Ectodermal cell (in vitro differentiated cells): ENCODE data around the gene TENM3.

Source experiments
- H3K27ac ChIP-seq: 2 replicates; pipeline ENCODE4 v1.7.0; 2013; ENCODE audit warnings: mild to moderate bottlenecking, low read depth, low read length; ENCODE audit not compliant: insufficient read depth, poor library complexity, severe bottlenecking
- H3K27me3 ChIP-seq: 2 replicates; pipeline ENCODE4 v1.7.0; 2013; ENCODE audit warnings: mild to moderate bottlenecking, low read length; ENCODE audit not compliant: insufficient read depth, control insufficient read depth, poor library complexity, severe bottlenecking
- H3K36me3 ChIP-seq: one replicate; pipeline ENCODE4 v1.7.0; 2013; ENCODE audit warnings: low read length; ENCODE audit not compliant: control insufficient read depth, insufficient read depth
- H3K4me1 ChIP-seq: one replicate; pipeline ENCODE4 v1.7.0; 2013; ENCODE audit warnings: low read length; ENCODE audit not compliant: control insufficient read depth, insufficient read depth
- H3K4me3 ChIP-seq: 2 replicates; pipeline ENCODE4 v1.7.0; 2013; ENCODE audit warnings: low read depth, low read length, control low read depth; ENCODE audit not compliant: insufficient read depth
- H3K9me3 ChIP-seq: 2 replicates; pipeline ENCODE4 v1.7.0; 2013; ENCODE audit warnings: mild to moderate bottlenecking, low read length, moderate library complexity; ENCODE audit not compliant: control insufficient read depth
- WGBS, 2 experiments: methylation state at CpG; one replicate each; pipeline ENCODE4 v1.1.7; 2013; ENCODE audit warnings: missing lambda C conversion rate in 2 of 2; 5-methylcytosine and 5-hydroxymethylcytosine counted together

TENM3 gene

DNA sequence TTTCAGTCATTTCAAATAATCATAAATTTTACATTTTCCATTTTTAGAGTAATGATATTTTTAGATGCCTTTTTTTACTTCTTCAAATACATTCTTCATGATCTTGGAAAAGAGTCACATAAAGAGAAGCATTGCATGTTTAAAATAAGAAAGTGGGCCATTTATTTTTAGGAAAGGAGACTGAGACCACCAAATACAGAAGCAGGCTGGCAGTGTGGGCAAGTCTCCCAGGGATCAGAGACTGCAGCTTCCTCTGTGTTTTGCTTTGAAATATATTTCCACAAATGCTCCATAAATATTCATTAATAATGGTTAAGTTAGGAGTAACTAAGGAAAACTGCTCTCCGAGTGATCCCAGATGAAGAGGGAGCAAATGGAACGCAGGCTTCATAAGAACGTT, 397.3 kb downstream of the TENM3 start:
- H3K4me3 ChIP-seq = no peak overlapping the region
- no peaks in the 10 kb centered on the region for H3K36me3 ChIP-seq
- H3K9me3 ChIP-seq = no peaks in the 10 kb centered on the region
- no peak overlapping the region for H3K27ac ChIP-seq
- no peaks in the 10 kb centered on the region for H3K4me1 ChIP-seq
- 94 to 98% methylated on average over 3 of the region's 3 CpGs for WGBS, 2 experiments
- H3K27me3 ChIP-seq = no peaks in the 10 kb centered on the region

DNA sequence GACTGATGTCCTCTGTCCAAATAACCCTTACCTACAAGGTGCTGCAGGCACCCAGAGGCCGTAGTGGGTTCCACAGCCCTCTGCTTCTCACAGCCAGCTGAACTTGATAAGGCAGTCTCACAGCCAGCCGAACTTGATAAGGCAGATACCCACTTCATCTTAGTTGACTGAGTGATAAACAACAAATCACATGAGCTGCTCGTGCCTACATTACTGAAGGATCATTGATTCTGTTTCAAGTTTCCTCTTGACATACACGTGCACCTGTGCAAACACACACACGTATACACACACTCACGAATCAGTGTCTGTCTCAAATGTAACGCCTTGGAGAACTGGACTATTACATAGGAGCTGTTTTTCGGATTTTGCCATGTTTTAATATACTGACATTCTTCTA, 397.7 kb downstream of the TENM3 start:
- no peaks in the 10 kb centered on the region for H3K9me3 ChIP-seq
- no peaks in the 10 kb centered on the region for H3K4me1 ChIP-seq
- H3K4me3 ChIP-seq = no peak overlapping the region
- H3K36me3 ChIP-seq = no peaks in the 10 kb centered on the region
- H3K27me3 ChIP-seq = no peaks in the 10 kb centered on the region
- 95 to 96% methylated on average over 8 of the region's 8 CpGs for WGBS, 2 experiments
- H3K27ac ChIP-seq = no peak overlapping the region

DNA sequence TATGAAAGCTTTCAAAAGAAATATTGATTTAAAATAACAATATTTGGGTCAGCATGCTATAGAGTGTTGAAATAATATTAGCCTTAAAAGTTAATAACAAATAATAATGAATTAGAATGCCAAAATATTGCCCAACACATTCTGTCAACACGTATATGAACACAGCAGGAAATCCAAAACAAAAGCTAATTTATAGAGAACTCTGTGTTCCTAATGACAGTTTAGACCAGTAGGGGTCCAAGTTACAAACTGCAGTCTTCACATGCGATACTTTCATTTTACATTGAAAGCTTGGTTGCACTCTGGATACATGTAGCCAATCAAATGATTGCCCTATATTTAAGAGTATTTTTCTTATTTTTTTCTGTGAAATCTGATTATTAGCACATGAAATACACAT, 399.6 kb downstream of the TENM3 start:
- H3K27ac ChIP-seq = no peak overlapping the region
- WGBS, 2 experiments = 87 to 94% methylated on average over 2 of the region's 2 CpGs

DNA sequence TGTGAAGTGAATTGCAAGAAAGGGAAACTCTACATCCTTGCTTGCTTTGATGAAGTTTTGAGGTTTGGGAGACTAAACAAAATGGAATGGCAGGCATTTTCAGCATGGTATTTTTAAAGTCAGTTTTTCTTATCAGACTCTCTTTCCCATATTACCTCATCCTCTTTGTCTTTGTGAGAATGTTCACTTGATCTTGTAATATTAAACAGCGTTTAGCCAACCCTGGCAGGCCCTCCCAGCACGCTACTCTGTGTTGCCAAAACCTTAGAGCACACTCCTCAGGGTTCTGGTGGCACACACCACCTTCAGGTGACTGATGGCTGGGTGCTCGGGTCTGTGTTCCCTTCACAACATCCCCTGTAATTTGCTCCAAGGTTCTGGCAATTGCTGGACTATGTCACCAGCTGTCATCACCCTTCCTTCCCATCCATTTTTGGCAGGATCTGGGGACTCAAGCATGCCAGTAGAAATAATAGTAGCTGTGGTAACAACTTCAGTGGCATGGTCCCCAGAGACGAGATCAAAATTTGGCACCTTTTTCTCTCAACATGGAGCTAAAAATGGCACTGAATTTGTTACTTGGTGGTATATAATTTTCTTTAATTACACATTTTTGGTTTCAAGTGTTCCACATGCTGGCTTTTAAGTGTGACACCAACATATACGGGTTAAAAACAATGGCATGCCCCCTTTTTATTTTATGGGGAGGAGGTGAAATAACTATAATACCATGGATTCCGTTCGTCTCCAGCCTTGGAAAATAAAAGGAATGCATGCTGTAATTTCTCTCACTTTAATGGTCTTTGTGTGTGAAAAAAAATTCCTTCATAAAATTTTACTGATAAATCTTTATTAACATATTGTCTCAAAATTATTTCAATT, 400.8 kb downstream of the TENM3 start:
- 91 to 92% methylated on average over 6 to 7 of the region's 7 CpGs for WGBS, 2 experiments
- no peaks in the 10 kb centered on the region for H3K27me3 ChIP-seq
- no peaks in the 10 kb centered on the region for H3K4me1 ChIP-seq
- no peak overlapping the region for H3K4me3 ChIP-seq
- H3K9me3 ChIP-seq = no peaks in the 10 kb centered on the region
- no peaks in the 10 kb centered on the region for H3K36me3 ChIP-seq
- H3K27ac ChIP-seq = no peak overlapping the region

More for the DNA sequence above, 399.6 kb downstream of the TENM3 start:
- Histone ChIP-seq H3K36me3 (no peaks in the 10 kb centered on the region), H3K27me3 (no peaks in the 10 kb centered on the region), H3K9me3 (no peaks in the 10 kb centered on the region), H3K4me1 (no peaks in the 10 kb centered on the region), H3K4me3 (no peak overlapping the region)

DNA sequence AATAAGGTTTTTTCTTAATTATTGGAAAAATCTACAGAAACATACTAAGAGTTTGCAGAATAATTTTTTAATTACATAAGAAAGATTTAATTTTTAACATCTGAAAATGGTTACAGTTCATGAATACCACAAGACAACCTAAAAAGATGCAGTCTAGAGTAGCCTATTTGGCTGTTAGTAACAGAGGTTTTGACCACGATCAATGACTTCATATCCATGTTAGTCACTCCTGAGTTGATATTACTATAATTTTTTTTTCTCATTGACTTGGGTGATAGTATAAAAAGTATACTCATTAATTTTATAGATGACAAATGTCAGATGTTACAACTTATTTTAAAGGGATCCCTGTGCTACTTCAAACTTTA, 401.5 kb downstream of the TENM3 start:
- H3K27me3 ChIP-seq = no peaks in the 10 kb centered on the region
- no peaks in the 10 kb centered on the region for H3K9me3 ChIP-seq
- H3K27ac ChIP-seq = no peak overlapping the region
- no peaks in the 10 kb centered on the region for H3K4me1 ChIP-seq
- H3K4me3 ChIP-seq = no peak overlapping the region
- no peaks in the 10 kb centered on the region for H3K36me3 ChIP-seq
- WGBS, 2 experiments = 92% methylated on average over 1 of the region's 1 CpG; no CpG with 5 or more reads in 1 of the 2 experiments

DNA sequence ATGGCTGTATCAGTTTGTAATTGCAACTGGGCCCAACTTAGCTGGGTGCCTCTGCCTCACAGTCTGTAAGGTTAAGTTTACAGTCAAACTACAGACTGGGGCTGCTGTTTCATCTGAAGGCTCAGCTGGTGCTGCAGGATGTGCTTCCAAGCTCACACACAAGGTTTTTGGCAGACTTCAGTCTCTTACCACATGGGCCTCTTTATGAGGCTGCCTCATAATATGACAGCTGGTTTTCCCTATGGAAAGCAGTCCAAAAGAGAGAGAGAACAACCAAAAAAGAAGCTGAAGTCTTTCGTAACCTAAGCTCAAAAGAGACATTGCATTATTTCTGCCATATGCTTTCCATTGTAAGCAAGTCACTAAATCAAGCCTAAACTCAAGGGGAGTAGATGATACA, 402.3 kb downstream of the TENM3 start:
- Histone ChIP-seq H3K9me3 (no peaks in the 10 kb centered on the region), H3K36me3 (no peaks in the 10 kb centered on the region), H3K4me3 (no peak overlapping the region), H3K4me1 (no peaks in the 10 kb centered on the region), H3K27me3 (no peaks in the 10 kb centered on the region), H3K27ac (no peak overlapping the region)
- WGBS, 2 experiments = 88% methylated on average over 1 of the region's 1 CpG; no CpG with 5 or more reads in 1 of the 2 experiments

DNA sequence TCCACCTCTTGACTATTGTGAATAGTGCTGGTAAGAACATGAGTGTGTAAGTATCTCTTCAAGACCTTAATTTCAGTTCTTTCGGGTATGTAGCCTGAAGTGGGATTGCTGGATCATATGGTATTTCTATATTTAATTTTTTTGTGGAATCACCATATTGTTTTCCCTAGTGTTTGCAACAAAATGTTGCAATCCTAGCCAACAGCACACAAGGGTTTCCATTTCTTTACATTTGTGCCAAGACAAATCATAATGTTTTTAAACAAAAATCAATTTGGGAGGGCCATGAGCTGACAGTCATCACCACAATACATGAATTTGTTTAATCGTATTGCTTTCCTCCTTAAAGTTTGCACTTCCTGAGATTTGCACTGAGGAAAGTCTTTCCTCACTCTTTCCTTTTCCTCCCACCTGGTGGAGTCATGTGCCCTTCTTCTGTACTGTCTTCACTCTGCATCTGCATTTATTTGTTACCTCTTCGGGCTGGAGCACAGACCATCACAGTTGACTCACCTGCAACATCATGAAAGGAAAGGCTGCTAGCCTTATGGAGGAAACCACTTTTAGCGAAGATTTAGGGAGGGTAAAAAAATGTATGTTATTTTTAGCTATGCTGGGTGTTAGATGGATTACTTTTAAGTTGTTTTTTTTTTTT, 404.6 kb downstream of the TENM3 start:
- no peaks in the 10 kb centered on the region for H3K36me3 ChIP-seq
- no peak overlapping the region for H3K27ac ChIP-seq
- 91% methylated on average over 4 of the region's 4 CpGs for WGBS, 2 experiments
- H3K9me3 ChIP-seq = no peaks in the 10 kb centered on the region
- H3K27me3 ChIP-seq = no peaks in the 10 kb centered on the region
- H3K4me1 ChIP-seq = no peaks in the 10 kb centered on the region
- no peak overlapping the region for H3K4me3 ChIP-seq

DNA sequence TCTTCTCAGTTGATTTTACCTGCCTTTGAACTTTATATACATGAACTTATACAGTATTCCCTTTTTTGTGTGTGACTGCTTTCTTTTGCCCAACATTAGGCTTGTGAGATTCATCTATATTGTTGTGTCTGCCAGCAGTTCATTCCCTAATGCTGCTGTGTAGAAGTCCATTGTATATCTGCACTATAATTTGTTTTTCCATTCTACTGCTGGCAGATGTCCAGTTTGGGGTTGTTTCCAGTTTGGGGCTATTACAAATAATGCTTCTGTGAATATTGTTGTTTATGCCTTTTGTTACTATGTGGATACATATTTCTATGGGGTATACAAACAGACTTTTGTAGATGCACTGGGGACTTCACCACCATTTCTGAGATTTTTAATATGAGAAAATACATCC, 405.6 kb downstream of the TENM3 start:
- H3K27ac ChIP-seq = no peak overlapping the region
- H3K36me3 ChIP-seq = no peaks in the 10 kb centered on the region
- no peaks in the 10 kb centered on the region for H3K27me3 ChIP-seq
- no peaks in the 10 kb centered on the region for H3K9me3 ChIP-seq
- no peak overlapping the region for H3K4me3 ChIP-seq
- H3K4me1 ChIP-seq = no peaks in the 10 kb centered on the region

DNA sequence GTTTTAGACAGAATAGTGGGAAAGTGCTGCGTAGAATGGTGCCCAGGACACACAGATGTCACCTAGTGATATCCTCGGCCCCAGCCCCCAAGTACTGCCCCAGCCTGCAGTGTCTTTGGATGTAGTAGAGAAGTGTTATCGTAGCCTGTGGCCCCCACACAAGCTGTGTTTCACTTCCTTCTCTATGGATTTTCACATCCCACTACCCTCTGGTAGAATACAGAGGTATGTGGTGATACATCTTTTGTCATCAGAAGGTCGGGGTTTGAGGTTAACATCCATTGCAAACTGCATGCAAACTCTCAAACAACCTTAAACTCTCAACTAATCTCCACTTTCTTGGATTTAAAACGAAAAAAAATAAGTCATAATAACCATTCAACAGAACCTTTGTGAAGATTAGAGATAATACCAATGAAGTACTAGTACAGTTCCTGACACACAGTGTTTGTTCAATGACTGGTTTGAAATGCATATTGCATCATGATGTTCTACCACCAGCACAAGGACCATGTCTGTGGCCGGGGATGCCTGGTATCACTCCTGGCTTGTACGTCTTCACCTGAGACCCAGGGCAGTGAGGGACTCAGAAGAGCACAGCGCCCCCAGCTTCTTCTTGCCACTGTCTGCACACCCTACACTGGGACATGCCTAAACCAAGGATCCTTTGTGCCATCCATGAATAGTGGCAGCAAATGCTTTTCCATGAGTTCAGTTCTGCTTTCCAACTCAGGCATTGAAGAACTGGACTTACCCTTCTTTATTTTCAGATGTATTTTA, 406.7 kb downstream of the TENM3 start:
- WGBS, 2 experiments = 94 to 97% methylated on average over 7 to 8 of the region's 8 CpGs
- no peaks in the 10 kb centered on the region for H3K9me3 ChIP-seq
- H3K4me1 ChIP-seq = no peaks in the 10 kb centered on the region
- H3K27me3 ChIP-seq = no peaks in the 10 kb centered on the region
- no peak overlapping the region for H3K4me3 ChIP-seq
- no peak overlapping the region for H3K27ac ChIP-seq
- no peaks in the 10 kb centered on the region for H3K36me3 ChIP-seq

DNA sequence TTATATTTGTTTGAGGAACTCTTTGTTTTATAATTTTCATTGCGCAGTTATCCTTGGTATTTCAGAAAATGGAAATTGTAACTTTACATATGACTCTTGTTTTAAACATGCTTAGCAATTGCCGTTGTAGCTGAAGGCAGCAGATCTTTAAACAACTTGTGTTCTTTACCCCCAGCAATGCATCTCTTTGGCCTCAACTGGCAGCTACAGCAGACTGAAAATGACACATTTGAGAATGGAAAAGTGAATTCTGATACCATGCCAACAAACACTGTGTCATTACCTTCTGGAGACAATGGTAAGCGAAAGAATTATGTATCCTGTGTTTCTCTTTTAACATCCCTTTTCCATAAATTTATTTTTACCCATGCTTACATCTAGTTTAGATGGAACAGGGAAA, 410.4 kb downstream of the TENM3 start:
- Histone ChIP-seq H3K9me3 (no peaks in the 10 kb centered on the region), H3K4me3 (no peak overlapping the region), H3K4me1 (no peaks in the 10 kb centered on the region), H3K36me3 (no peaks in the 10 kb centered on the region), H3K27ac (no peak overlapping the region), H3K27me3 (no peaks in the 10 kb centered on the region)
- WGBS, 2 experiments = 97% methylated on average over 2 to 3 of the region's 3 CpGs
